Effector memory CD8-positive, alpha-beta T cell (primary cell): Measurements from ENCODE around the gene PTP4A2.

Experiments used
- ATAC-seq: fragments of 150-1000 bp; cut with Tn5 transposase; replicated peaks from 2 replicates; pipeline ENCODE4 v1.10.0; 2021; ENCODE audit warnings: mild to moderate bottlenecking, moderate library complexity
- DNase-seq, 3 experiments: peaks; one replicate each; pipeline ENCODE4 v3.0.0; 2021
- H3K27ac Mint-ChIP-seq, 2 donors: one replicate each; pipeline ENCODE4 v1.8.0; 2022; ENCODE audit warnings: mild to moderate bottlenecking in 2 of 2, mixed read lengths in 2 of 2, moderate library complexity in 2 of 2
- H3K27me3 Mint-ChIP-seq, 2 donors: one replicate each; pipeline ENCODE4 v1.8.0; 2022; ENCODE audit warnings: mixed read lengths in 2 of 2
- H3K36me3 Mint-ChIP-seq: one replicate; pipeline ENCODE4 v1.8.0; 2022; ENCODE audit warnings: mild to moderate bottlenecking, moderate library complexity, mixed read lengths; ENCODE audit not compliant: insufficient read depth
- H3K4me1 Mint-ChIP-seq, 2 donors: one replicate each; pipeline ENCODE4 v1.8.0; 2022; ENCODE audit warnings: low read depth in 2 of 2, mixed read lengths in 2 of 2
- H3K4me3 Mint-ChIP-seq, 2 donors: one replicate each; pipeline ENCODE4 v1.8.0; 2022; ENCODE audit warnings: mild to moderate bottlenecking in 2 of 2, mixed read lengths in 2 of 2, moderate library complexity in 2 of 2
- H3K9me3 Mint-ChIP-seq, 2 donors: one replicate each; pipeline ENCODE4 v1.8.0; 2022; ENCODE audit warnings: mixed read lengths in 2 of 2

The PTP4A2 gene

GRCh38 chr1:31881688-31882000 is 56.5 kb downstream of the PTP4A2 start:
- Mint-ChIP-seq H3K4me3 (no peak overlapping the region), H3K27me3 (no peaks in the 10 kb centered on the region), H3K27ac (no peak overlapping the region), H3K36me3 (no peaks in the 10 kb centered on the region), H3K4me1 (peaks cover 11 to 16% of the 10 kb centered on the region in 2 donors), H3K9me3 (no peaks in the 10 kb centered on the region)
- DNase-seq (no peak), ATAC-seq (no peak)

- DNase-seq (no peak), ATAC-seq (no peak)
- H3K27me3 Mint-ChIP-seq: no peaks in the 10 kb centered on the region
- no peak overlapping the region for H3K4me3 Mint-ChIP-seq
- H3K9me3 Mint-ChIP-seq: no peaks in the 10 kb centered on the region
- H3K4me1 Mint-ChIP-seq: peaks cover 15 to 19% of the 10 kb centered on the region in 2 donors
- H3K27ac Mint-ChIP-seq: no peak overlapping the region
- no peaks in the 10 kb centered on the region for H3K36me3 Mint-ChIP-seq
Measured at GRCh38 chr1:31880957-31881687, 57.0 kb downstream of the PTP4A2 start.

GRCh38 chr1:31879981-31880608 is 58.1 kb downstream of the PTP4A2 start:
- no peaks in the 10 kb centered on the region for H3K9me3 Mint-ChIP-seq
- H3K4me3 Mint-ChIP-seq: peak overlapping the region in 1 of 2 donors; percentile 1
- no peaks in the 10 kb centered on the region for H3K27me3 Mint-ChIP-seq
- ATAC-seq (peak; percentile 59), DNase-seq (no peak)
- H3K27ac Mint-ChIP-seq: peak overlapping the region in 1 of 2 donors; percentile 85
- no peaks in the 10 kb centered on the region for H3K36me3 Mint-ChIP-seq
- peaks cover 15 to 19% of the 10 kb centered on the region in 2 donors for H3K4me1 Mint-ChIP-seq

GRCh38 chr1:31878058-31878457 is 60.1 kb downstream of the PTP4A2 start:
- peaks cover 0 to under 1% of the 10 kb centered on the region in 2 donors for H3K9me3 Mint-ChIP-seq
- no peak overlapping the region for H3K4me3 Mint-ChIP-seq
- H3K27ac Mint-ChIP-seq: no peak overlapping the region
- DNase-seq (no peak), ATAC-seq (no peak)
- peaks cover 18 to 19% of the 10 kb centered on the region in 2 donors for H3K4me1 Mint-ChIP-seq
- no peaks in the 10 kb centered on the region for H3K27me3 Mint-ChIP-seq
- no peaks in the 10 kb centered on the region for H3K36me3 Mint-ChIP-seq

GRCh38 chr1:31877544-31877943 is 60.6 kb downstream of the PTP4A2 start:
- H3K9me3 Mint-ChIP-seq: peaks cover 0 to 1% of the 10 kb centered on the region in 2 donors
- H3K4me3 Mint-ChIP-seq: no peak overlapping the region
- no peak overlapping the region for H3K27ac Mint-ChIP-seq
- peaks cover 21 to 24% of the 10 kb centered on the region in 2 donors for H3K4me1 Mint-ChIP-seq
- H3K27me3 Mint-ChIP-seq: no peaks in the 10 kb centered on the region
- no peak for ATAC-seq
- DNase-seq: no peak
- no peaks in the 10 kb centered on the region for H3K36me3 Mint-ChIP-seq

GRCh38 chr1:31875636-31876236 is 62.4 kb downstream of the PTP4A2 start:
- no peak overlapping the region for H3K27ac Mint-ChIP-seq
- ATAC-seq (no peak), DNase-seq (no peak)
- H3K36me3 Mint-ChIP-seq: no peaks in the 10 kb centered on the region
- H3K9me3 Mint-ChIP-seq: peaks cover 0 to 1% of the 10 kb centered on the region in 2 donors
- no peak overlapping the region for H3K4me3 Mint-ChIP-seq
- H3K27me3 Mint-ChIP-seq: no peaks in the 10 kb centered on the region
- peaks cover 22 to 36% of the 10 kb centered on the region in 2 donors for H3K4me1 Mint-ChIP-seq

GRCh38 chr1:31874942-31875341 is 63.2 kb downstream of the PTP4A2 start:
- no peak overlapping the region for H3K27ac Mint-ChIP-seq
- no peaks in the 10 kb centered on the region for H3K36me3 Mint-ChIP-seq
- H3K9me3 Mint-ChIP-seq: peaks cover 0 to 1% of the 10 kb centered on the region in 2 donors
- H3K4me1 Mint-ChIP-seq: peaks cover 19 to 31% of the 10 kb centered on the region in 2 donors
- H3K27me3 Mint-ChIP-seq: no peaks in the 10 kb centered on the region
- no peak for ATAC-seq
- no peak overlapping the region for H3K4me3 Mint-ChIP-seq
- DNase-seq: no peak

- Mint-ChIP-seq H3K9me3 (peaks cover 0 to 1% of the 10 kb centered on the region in 2 donors), H3K27ac (peak overlapping the region; percentile 69 to 92), H3K36me3 (no peaks in the 10 kb centered on the region), H3K27me3 (no peaks in the 10 kb centered on the region), H3K4me3 (peak overlapping the region; percentile 44 to 66), H3K4me1 (peaks cover 20 to 37% of the 10 kb centered on the region in 2 donors)
- ATAC-seq (peak; percentile 99), DNase-seq (peak; percentile 29 to 36 (median 33))
Measured at GRCh38 chr1:31872658-31873636, 65.2 kb downstream of the PTP4A2 start.

- no peak for DNase-seq
- Mint-ChIP-seq H3K9me3 (peaks cover 0 to 1% of the 10 kb centered on the region in 2 donors), H3K4me3 (peak overlapping the region in 1 of 2 donors; percentile 5)
Measured at GRCh38 chr1:31871703-31872102, 66.5 kb downstream of the PTP4A2 start.

GRCh38 chr1:31870086-31870736 is 68.0 kb downstream of the PTP4A2 start:
- ATAC-seq: no peak
- H3K27me3 Mint-ChIP-seq: no peaks in the 10 kb centered on the region
- H3K27ac Mint-ChIP-seq: no peak overlapping the region
- DNase-seq: no peak
- no peak overlapping the region for H3K4me3 Mint-ChIP-seq
- no peaks in the 10 kb centered on the region for H3K36me3 Mint-ChIP-seq
- peaks cover 0 to 1% of the 10 kb centered on the region in 2 donors for H3K9me3 Mint-ChIP-seq
- H3K4me1 Mint-ChIP-seq: peaks cover 19 to 32% of the 10 kb centered on the region in 2 donors

More at GRCh38 chr1:31871703-31872102, 66.5 kb downstream of the PTP4A2 start:
- no peak for ATAC-seq
- H3K4me1 Mint-ChIP-seq: peaks cover 21 to 34% of the 10 kb centered on the region in 2 donors
- peak overlapping the region; percentile 44 to 51 for H3K27ac Mint-ChIP-seq
- no peaks in the 10 kb centered on the region for H3K27me3 Mint-ChIP-seq
- no peaks in the 10 kb centered on the region for H3K36me3 Mint-ChIP-seq

GRCh38 chr1:31869449-31869848 is 68.7 kb downstream of the PTP4A2 start:
- H3K4me1 Mint-ChIP-seq: peaks cover 19 to 32% of the 10 kb centered on the region in 2 donors
- H3K27ac Mint-ChIP-seq: no peak overlapping the region
- no peaks in the 10 kb centered on the region for H3K27me3 Mint-ChIP-seq
- H3K4me3 Mint-ChIP-seq: no peak overlapping the region
- ATAC-seq (no peak), DNase-seq (no peak)
- H3K9me3 Mint-ChIP-seq: peaks cover 0 to 1% of the 10 kb centered on the region in 2 donors
- no peaks in the 10 kb centered on the region for H3K36me3 Mint-ChIP-seq

GRCh38 chr1:31868862-31869261 is 69.3 kb downstream of the PTP4A2 start:
- H3K4me1 Mint-ChIP-seq: peaks cover 19 to 32% of the 10 kb centered on the region in 2 donors
- H3K9me3 Mint-ChIP-seq: peaks cover 0 to 1% of the 10 kb centered on the region in 2 donors
- H3K36me3 Mint-ChIP-seq: no peaks in the 10 kb centered on the region
- no peak for DNase-seq
- no peak overlapping the region for H3K27ac Mint-ChIP-seq
- no peaks in the 10 kb centered on the region for H3K27me3 Mint-ChIP-seq
- no peak overlapping the region for H3K4me3 Mint-ChIP-seq
- no peak for ATAC-seq
